Measurements from ENCODE around the gene PDZRN4.

Gene PDZRN4

GRCh38 chr12:41439801-41440200 is 251.7 kb downstream of the PDZRN4 start:
- H3K4me3 ChIP-seq (ENCODE audit: low read depth, low read length), result no peak overlapping the region
- TF ChIP-seq, protein P1, sequence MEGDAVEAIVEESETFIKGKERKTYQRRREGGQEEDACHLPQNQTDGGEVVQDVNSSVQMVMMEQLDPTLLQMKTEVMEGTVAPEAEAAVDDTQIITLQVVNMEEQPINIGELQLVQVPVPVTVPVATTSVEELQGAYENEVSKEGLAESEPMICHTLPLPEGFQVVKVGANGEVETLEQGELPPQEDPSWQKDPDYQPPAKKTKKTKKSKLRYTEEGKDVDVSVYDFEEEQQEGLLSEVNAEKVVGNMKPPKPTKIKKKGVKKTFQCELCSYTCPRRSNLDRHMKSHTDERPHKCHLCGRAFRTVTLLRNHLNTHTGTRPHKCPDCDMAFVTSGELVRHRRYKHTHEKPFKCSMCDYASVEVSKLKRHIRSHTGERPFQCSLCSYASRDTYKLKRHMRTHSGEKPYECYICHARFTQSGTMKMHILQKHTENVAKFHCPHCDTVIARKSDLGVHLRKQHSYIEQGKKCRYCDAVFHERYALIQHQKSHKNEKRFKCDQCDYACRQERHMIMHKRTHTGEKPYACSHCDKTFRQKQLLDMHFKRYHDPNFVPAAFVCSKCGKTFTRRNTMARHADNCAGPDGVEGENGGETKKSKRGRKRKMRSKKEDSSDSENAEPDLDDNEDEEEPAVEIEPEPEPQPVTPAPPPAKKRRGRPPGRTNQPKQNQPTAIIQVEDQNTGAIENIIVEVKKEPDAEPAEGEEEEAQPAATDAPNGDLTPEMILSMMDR (IDR thresholded peaks at IDR 0.05; ENCODE audit: borderline replicate concordance, insufficient read depth, low read depth, low read length), result no peak

- TF ChIP-seq, protein P1 (IDR thresholded peaks at IDR 0.05; ENCODE audit: borderline replicate concordance, insufficient read depth, low read depth, low read length), result no peak
- H3K4me3 ChIP-seq (ENCODE audit: low read depth, low read length), result no peak overlapping the region
Measured at GRCh38 chr12:41441180-41441579, 253.1 kb downstream of the PDZRN4 start.

DNA sequence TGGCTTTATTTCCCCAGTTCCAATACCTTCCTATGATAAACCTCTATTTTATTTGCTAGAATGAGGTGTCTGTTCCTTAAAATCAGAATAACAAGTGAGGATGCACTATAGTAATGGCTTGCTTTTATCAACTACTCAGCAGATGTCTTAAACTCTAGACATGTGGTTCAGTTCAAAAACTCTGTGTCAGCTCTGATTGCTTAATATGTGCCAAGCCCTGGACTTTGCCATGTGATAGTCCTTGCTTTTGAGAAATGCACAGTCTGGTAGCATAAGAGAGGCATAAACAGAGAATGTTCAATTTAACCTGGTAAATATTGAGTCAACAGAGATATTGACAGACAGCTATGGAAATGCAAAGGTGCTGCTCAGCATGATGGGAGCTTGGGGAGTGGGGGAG is 254.8 kb downstream of the PDZRN4 start:
- H3K4me3 ChIP-seq (ENCODE audit: low read depth, low read length), result no peak overlapping the region
- TF ChIP-seq, protein P1 (IDR thresholded peaks at IDR 0.05; ENCODE audit: borderline replicate concordance, insufficient read depth, low read depth, low read length), result no peak

DNA sequence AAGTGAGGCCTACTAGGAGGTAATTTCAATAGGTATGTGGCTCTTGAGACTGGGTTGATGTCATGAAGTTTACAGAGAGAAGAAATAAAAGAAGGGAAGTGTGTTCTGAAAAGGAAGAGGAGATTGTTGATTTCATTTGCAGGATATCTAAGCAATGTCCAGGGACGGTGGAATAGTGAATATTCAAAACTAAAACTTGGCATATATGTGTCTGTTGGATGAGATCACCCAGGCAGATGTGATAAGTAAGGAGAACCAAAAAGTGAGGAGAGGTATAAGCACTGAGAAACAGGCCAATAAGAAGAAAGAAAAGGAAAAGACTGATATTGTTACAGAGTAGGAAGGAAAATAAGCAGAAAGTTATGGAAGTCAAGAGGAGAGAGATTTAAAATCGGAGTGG is 255.6 kb downstream of the PDZRN4 start:
- H3K4me3 ChIP-seq (ENCODE audit: low read depth, low read length), result no peak overlapping the region
- TF ChIP-seq, protein P1 (IDR thresholded peaks at IDR 0.05; ENCODE audit: borderline replicate concordance, insufficient read depth, low read depth, low read length), result no peak

DNA sequence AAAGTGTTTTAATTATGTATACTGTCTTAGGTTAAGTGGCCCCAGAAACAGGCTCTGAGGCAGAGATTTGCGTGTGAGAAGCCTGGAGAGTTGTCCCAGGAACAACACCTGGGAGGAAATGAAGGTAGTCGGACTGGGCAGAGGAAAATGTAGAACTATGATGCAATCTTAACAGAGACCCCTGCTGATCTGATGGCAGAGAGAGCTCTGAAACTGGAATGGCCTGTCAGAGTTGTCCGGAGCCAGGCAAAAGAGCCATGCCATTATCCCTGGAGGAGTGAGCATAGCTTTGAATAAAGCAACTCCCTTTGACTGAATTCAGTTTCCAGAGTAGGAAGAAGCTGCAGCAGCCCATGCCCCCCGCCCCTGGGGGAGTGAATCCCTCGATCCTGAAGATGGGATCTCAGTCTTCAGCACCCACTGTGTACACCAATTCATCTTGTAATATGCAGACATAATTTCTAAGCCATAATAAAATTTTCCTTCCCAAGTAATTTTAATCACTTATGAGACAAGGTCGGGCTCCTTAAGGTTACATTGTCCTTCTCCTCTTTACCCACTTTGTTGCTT is 264.8 kb downstream of the PDZRN4 start:
- no peak overlapping the region for H3K4me3 ChIP-seq (ENCODE audit: low read depth, low read length)
- TF ChIP-seq, protein P1 (IDR thresholded peaks at IDR 0.05; ENCODE audit: borderline replicate concordance, insufficient read depth, low read depth, low read length), result no peak

GRCh38 chr12:41453409-41453808 is 265.3 kb downstream of the PDZRN4 start:
- TF ChIP-seq, protein P1 (IDR thresholded peaks at IDR 0.05; ENCODE audit: borderline replicate concordance, insufficient read depth, low read depth, low read length), result no peak

DNA sequence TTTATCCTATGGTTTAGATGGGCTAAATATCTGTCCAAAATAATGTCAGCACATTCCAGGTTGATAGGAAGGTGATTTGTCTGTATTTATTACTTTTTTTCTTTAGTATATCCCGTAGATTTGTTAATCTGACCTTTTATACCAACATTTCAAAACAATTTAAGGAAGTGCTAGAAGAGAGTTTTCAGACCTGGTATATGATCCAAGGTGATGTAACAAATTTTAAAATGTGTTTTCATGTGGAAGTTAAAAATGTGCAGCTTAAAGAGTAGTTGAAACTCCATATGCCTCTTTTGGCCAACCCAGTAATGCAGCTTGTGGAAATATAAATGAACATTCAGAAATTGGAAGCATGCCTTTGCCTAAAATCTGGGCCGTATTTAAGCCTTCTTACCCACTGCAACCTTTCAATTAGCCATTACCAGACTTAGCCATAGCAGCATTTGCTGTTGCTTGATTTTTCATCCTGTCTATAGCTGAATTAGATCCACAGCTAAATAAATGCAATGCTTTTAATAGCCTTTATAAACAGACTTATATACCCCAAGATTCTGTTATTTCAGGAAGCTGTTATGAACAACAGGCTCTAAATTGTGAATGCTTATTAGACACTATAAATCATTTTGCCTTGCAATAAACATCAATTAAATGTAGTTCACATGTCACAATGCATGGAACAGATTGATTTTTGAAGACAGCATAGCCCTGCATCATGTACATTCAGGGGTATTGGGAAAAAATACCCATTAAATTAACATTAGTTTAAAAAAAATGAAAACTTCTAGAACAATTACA is 271.2 kb downstream of the PDZRN4 start:
- H3K4me3 ChIP-seq (ENCODE audit: low read depth, low read length), result no peak overlapping the region
- TF ChIP-seq, protein P1 (IDR thresholded peaks at IDR 0.05; ENCODE audit: borderline replicate concordance, insufficient read depth, low read depth, low read length), result no peak

More at GRCh38 chr12:41453409-41453808, 265.3 kb downstream of the PDZRN4 start:
- H3K4me3 ChIP-seq (ENCODE audit: low read depth, low read length), result no peak overlapping the region

Data from GM12875 (cell line).